GM19438 (cell line): ENCODE results near the gene MEX3A.
"Not testable (repeated sequence)": the region's sequence is repeated elsewhere in the genome, so short reads cannot be mapped to it uniquely, and the experiment has no call there.

Experiments
- ATAC-seq: cut with Tn5 transposase; IDR thresholded peaks from one replicate; pipeline ENCODE4 v1.9.1; 2021; ENCODE audit warnings: low read depth; ENCODE audit not compliant: unreplicated experiment

The MEX3A gene

DNA sequence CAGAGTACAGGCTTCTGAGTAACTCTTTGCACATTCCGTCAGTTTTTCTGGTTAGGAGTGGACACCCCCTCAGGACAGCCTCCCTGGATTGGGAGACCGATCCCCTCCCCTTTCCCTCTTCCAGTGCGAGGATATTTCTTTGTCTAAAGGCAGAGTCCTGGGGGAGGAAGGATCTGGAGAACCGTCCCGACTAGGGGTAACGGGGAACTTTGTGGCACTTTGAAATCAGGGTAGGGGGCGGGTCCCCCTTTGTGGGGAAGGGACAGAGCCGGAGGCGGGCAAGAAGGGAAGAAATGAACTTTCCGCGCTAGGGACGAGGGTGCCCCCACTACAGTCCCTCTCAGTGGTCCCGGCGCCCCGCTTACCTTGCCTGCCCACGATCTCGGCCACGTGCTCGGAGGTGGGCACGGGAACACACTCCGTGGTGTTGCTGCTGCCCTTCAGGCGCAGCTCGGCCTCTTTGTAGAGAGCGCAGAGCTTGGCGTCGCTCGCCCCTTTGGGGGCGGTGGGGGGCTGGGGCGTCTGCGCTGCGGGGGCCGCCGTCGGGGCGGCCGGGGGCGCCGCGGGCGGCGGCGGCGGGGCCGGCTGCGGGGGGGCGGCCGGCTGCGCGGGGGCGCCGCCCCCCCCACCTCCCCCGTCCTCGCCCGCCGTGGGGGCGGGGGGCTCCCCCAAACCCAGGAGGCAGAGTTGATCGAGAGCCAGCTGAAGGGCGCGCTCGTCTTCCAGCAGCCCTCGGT lies 917 bp downstream of the MEX3A start:
- no peak for ATAC-seq

DNA sequence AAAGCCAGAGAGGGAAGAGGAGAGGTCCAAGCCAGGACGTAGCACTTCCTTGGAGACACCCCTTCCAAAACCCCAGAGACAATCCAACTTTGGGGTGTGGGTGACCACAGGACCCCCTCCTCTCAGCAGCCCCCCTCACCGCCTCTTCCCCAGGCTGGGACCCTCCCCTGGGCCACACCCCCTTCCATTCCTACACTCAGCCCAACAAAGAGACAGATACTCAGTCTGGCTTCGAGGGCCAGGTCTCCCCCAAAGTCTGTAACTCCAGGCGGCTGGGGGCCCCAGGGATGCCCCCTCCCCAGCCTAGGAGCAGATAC lies 1.4 kb downstream of the MEX3A start:
- no peak for ATAC-seq

DNA sequence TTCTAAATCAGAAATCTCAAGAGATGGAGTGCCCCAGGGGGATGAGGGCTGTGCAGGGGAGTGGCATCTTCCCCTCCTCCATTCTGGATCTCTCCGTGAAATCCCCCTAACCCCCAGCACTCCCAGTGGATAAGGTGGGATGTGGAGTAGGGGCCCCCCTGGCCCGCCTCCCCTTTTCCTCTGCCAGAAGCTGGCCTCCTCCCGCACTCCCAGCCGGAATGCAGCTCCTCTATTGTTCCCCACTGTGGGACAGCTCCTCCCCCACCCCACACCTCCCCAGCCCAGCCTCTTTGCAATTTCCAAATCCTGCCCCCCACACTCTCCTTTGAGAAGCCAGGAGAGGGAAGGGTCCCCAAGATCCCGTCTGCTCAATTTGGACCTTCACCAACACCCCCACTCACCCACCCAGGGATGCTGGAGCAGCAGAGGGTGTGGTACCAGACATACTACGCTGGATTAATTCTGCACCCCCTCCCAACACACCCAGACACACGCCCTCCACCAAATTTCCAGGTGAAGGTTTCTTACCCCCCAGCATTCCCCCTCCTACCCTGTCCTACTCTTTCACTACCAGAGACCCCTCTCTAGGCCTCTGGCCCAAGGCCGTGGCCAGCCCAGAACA lies 1.9 kb downstream of the MEX3A start:
- no peak for ATAC-seq

GRCh38 chr1:156079762-156080161 lies 2.5 kb downstream of the MEX3A start:
- ATAC-seq: no peak

GRCh38 chr1:156078728-156079127 lies 3.5 kb downstream of the MEX3A start:
- no peak for ATAC-seq

GRCh38 chr1:156077430-156077760 lies 4.9 kb downstream of the MEX3A start:
- ATAC-seq: no peak

DNA sequence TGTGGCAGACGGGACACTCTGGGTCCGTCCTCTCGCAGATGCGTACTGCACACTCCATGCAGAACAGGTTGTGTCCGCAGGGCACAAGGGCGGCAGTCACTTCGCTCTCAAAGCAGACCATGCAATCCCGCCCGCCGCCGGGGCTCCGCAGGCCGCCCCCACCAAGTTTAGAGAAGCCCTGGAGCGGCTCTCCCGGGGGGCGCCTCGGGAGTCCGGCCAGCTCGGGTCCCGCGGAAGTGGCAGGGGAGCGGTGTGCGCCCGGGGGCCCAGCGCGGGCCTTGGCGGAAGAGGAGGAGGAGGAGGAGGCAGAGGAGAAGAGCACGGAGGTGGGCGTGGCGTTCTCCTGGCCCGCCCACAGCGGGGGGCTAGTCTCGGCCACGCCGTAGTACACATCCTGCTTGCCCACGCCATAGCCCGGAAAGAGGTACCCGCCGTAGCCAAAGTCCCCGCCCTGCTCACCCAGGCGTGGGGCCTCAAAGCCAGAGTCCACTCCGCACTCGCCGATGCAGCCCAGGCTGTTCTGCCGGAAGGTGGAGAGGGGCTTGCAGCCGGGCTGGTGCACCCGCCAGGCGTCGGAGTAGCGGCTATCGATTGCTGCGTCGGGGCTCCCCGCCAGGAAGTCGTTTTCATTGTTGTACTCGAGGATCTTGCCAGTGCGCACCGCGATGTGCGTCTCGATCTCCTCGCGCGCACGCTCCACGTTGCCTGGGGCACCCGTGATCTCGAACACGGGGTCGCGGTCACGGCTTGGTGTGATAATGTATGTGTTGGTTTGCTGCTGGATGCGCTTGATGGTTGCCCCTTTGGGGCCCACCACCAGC lies 5.4 kb downstream of the MEX3A start:
- peak; percentile 73 for ATAC-seq

- no peak for ATAC-seq
These were observed 6.5 kb downstream of the MEX3A start for GRCh38 chr1:156075775-156076204.

GRCh38 chr1:156075162-156075561 lies 7.1 kb downstream of the MEX3A start:
- no peak for ATAC-seq

DNA sequence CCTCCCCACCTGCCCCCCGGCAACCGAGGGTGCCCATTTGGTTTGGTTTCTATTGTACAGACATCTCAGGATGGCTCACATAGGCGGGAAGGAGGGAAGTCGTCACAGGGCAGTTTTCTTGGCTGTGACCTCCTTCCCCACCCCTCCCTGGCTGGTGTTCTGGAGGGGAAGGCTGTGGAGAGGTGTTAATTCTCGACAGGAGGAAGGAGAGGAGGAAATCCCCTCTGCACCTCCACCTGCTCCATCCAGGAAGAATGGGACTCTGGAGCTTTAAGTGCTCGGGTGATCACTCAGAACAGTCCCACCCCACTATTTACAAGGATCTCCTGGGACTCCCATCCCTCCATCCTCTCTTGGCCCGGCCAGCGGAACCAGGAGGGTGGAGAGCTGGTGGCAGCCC lies 7.6 kb downstream of the MEX3A start:
- no peak for ATAC-seq

- no peak for ATAC-seq
These were observed 8.5 kb downstream of the MEX3A start for GRCh38 chr1:156073740-156074139.

DNA sequence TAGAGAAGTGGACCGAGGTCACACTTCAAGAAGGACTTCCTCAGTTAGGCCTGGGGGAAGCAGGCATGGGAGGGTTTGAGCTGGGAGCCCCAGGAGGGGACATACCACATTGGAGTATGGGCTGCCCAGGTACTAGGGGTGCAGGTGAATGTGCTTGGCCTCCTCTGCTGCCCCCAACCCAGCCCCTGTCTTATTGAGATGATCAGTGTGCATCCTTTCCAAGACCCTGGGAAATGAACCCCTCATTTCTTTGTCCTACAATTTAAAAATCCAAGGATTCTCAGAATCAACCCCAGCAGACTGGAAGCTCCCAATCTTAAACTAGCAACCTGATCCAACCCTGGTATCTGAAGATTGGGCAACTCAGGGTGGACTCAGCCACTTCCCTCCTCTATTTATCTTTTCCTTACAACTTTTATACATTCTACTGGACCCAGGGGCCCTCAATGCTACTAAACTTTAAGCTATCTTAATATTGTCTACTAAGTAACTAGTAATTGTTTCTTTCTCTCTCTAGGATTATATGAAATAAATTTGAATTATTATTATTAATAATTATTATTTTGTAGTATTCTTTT lies 9.1 kb downstream of the MEX3A start:
- no peak for ATAC-seq

DNA sequence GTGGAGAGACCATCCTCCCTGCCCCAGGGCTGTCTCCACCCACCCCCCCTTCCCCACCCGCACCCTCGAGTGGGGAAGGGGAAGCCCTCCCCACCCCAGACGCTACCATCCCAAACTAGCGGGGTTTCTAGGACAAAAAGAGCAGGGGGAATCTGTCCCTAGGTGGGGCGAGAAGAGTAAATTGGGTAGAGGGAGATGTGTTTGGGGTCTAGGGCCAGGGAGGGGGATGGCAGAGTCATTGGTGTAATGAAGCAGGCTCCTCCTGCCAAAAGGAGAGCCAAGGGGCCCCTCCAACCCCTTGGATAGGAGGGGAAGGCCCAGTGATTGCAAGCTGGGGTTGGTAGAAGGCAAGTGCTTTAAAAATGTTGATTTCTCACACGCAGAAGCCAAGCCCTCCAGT lies 10.0 kb downstream of the MEX3A start:
- no peak for ATAC-seq

DNA sequence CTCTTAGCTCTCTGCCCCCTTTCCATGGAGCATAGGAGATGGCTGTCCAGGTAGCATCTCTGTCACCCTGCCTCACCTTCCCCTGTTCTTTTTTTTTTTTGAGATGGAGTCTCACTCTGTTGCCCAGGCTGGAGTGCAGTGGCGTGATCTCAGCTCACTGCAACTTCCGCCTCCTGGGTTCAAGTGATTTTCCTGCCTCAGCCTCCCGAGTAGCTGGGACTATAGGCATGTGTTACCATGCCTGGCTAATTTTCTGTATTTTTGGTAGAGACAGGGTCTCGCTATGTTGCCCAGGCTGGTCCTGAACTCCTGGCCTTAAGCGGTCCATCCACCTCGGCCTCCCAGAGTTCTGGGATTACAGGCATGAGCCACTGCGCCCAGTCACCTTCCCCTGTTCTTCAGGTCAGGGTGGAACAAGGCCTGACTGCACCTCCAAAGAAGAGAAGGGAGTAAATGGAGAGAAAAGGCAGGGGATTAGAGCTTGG lies 10.9 kb downstream of the MEX3A start:
- not testable (repeated sequence) for ATAC-seq

DNA sequence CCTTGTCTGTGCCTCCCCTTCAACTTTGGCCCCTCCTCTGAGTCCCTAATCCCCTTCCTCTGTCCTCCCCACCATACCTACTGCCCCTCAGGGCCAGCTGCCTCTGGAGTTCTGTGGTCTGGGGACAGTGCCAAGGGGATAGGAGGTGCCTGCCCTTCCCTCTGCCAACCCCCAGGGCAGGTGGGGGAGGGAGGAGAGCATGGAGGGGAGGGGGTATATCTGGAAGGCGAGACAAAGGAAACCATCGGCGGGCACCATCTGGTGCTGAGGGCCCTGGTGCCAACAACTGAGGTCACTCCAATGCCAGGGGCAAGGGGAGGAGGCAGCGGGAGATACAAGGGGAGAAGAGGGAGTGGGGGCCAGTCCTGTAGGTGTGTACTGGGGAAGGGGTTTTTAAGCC lies 11.7 kb downstream of the MEX3A start:
- no peak for ATAC-seq

- no peak for ATAC-seq
These were observed 12.5 kb downstream of the MEX3A start for GRCh38 chr1:156069490-156070455.

DNA sequence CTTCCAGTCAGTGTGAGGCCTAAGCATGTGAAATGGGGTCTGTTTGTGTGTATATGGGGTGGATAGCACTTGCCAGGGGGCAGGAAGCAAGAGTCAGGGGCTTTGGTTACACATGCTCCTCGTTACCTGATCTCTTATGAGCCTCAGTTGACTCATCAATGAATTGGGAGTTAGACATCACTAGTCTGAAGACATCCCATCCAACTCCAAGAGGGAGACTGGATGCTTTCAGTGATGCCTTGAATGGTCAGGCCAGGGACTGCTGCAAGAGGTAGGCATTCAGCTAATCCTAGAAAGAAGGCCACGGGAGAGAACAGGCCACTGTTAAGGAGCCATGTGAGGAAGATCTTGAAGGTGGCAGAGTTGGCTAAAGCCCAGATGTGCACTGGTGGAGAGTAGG lies 15.0 kb downstream of the MEX3A start:
- no peak for ATAC-seq

DNA sequence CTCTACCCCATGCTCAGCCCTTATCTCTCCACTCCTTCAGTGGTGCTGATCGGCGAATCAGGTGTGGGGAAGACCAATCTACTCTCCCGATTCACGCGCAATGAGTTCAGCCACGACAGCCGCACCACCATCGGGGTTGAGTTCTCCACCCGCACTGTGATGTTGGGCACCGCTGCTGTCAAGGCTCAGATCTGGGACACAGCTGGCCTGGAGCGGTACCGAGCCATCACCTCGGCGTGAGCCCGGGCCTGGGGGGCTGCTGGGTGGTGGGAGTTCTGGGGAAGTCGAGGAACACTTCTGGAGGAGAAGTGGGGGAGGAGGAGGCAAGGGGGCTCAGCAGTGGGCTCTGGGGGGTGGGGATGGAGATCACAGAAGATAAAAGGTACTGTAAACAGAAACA lies 16.4 kb downstream of the MEX3A start:
- ATAC-seq: no peak

GRCh38 chr1:156065212-156065611 lies 17.1 kb downstream of the MEX3A start:
- no peak for ATAC-seq

- no peak for ATAC-seq
These were observed 17.6 kb downstream of the MEX3A start for GRCh38 chr1:156064615-156065014.
